HEK293 (cell line): Measurements from ENCODE around the gene PSME1.

Experiments used
- CTCF ChIA-PET: fragments of 350-600 bp; formaldehyde crosslinking; extraction: SDS; loops from one replicate; lab custom pipeline; 2021; ENCODE audit warnings: antibody characterized with exemption; lab: Yijun Ruan, JAX
- POLR2A ChIA-PET: fragments of 300-600 bp; formaldehyde crosslinking; extraction: SDS; loops from one replicate; lab custom pipeline; 2020; ENCODE audit warnings: antibody characterized with exemption, inconsistent platforms; lab: Yijun Ruan, JAX
- H3K27ac ChIP-seq: fragments of 200-500 bp; sonication (Bioruptor generic); 2 replicates; pipeline ENCODE4 v1.5.1; 2014; ENCODE audit warnings: low read depth, low read length, control low read depth, inconsistent platforms; ENCODE audit errors: extremely low read depth
- H3K36me3 ChIP-seq, 2 experiments: fragments of 200-500 bp in 1 of 2; sonication (Bioruptor generic) in 1 of 2; 1 replicate in 1 of 2; 2 replicates in 1 of 2; pipeline ENCODE4 v1.5.1; 2014 to 2017; ENCODE audit warnings: inconsistent platforms in 2 of 2, low read length in 2 of 2; ENCODE audit not compliant: control insufficient read depth in 2 of 2, insufficient read depth in 1 of 2
- H3K4me1 ChIP-seq: fragments of 200-500 bp; sonication (Bioruptor generic); 2 replicates; pipeline ENCODE4 v1.5.1; 2014; ENCODE audit warnings: mild to moderate bottlenecking, low read length, inconsistent platforms; ENCODE audit not compliant: control insufficient read depth, insufficient read depth
- H3K4me3 ChIP-seq: 2 replicates; pipeline ENCODE4 v1.5.1; 2011; ENCODE audit warnings: low read depth, mild to moderate bottlenecking, control low read depth, low read length, moderate library complexity
- H3K9me3 ChIP-seq: fragments of 200-500 bp; sonication (Bioruptor generic); 2 replicates; pipeline ENCODE4 v1.5.1; 2014; ENCODE audit warnings: low read depth, low read length, inconsistent platforms; ENCODE audit not compliant: control insufficient read depth, insufficient read depth
- AEBP2 ChIP-seq: fragments of 450-650 bp; formaldehyde crosslinking; IDR thresholded peaks from 2 replicates; pipeline ENCODE4 v1.5.1; 2016; ENCODE audit warnings: missing biosample characterization, missing genetic modification characterization, borderline replicate concordance
- GLIS1 ChIP-seq: fragments of 450-650 bp; formaldehyde crosslinking; IDR thresholded peaks from 2 replicates; pipeline ENCODE4 v1.5.1; 2016; ENCODE audit warnings: missing biosample characterization, missing genetic modification characterization
- IKZF3 ChIP-seq: fragments of 450-650 bp; IDR thresholded peaks from 2 replicates; pipeline ENCODE4 v1.5.0; 2018; ENCODE audit warnings: missing biosample characterization, mild to moderate bottlenecking, missing genetic modification characterization, moderate library complexity
- SCRT1 ChIP-seq: fragments of 450-650 bp; formaldehyde crosslinking; IDR thresholded peaks from 2 replicates; pipeline ENCODE4 v1.5.1; 2016; ENCODE audit warnings: missing biosample characterization, missing genetic modification characterization, borderline replicate concordance
- SCRT2 ChIP-seq: fragments of 450-650 bp; formaldehyde crosslinking; IDR thresholded peaks from 2 replicates; pipeline ENCODE4 v1.5.1; 2016; ENCODE audit warnings: missing biosample characterization, missing genetic modification characterization
- YY1 ChIP-seq: fragments of 450-650 bp; formaldehyde crosslinking; IDR thresholded peaks from 2 replicates; pipeline ENCODE4 v1.5.1; 2018; ENCODE audit warnings: missing biosample characterization, missing genetic modification characterization
- ZBTB17 ChIP-seq: fragments of 450-650 bp; formaldehyde crosslinking; IDR thresholded peaks from 2 replicates; pipeline ENCODE4 v1.5.1; 2016; ENCODE audit warnings: missing biosample characterization, missing genetic modification characterization
- ZBTB48 ChIP-seq: fragments of 450-650 bp; formaldehyde crosslinking; IDR thresholded peaks from 2 replicates; pipeline ENCODE4 v1.5.1; 2016; ENCODE audit warnings: missing biosample characterization, missing genetic modification characterization
- ZFHX2 ChIP-seq: fragments of 450-650 bp; formaldehyde crosslinking; conservative IDR thresholded peaks from 2 replicates; pipeline ENCODE4 v1.5.1; 2016; ENCODE audit warnings: missing biosample characterization, missing genetic modification characterization
- ZNF23 ChIP-seq: fragments of 450-650 bp; formaldehyde crosslinking; IDR thresholded peaks from 2 replicates; pipeline ENCODE4 v1.5.1; 2016; ENCODE audit warnings: missing biosample characterization, missing genetic modification characterization, borderline replicate concordance
- ZNF248 ChIP-seq: fragments of 450-650 bp; formaldehyde crosslinking; IDR thresholded peaks from 2 replicates; pipeline ENCODE4 v1.5.1; 2017; ENCODE audit warnings: missing biosample characterization, missing genetic modification characterization
- ZNF266 ChIP-seq: fragments of 450-650 bp; formaldehyde crosslinking; IDR thresholded peaks from 2 replicates; pipeline ENCODE4 v1.5.1; 2016; ENCODE audit warnings: missing biosample characterization, missing genetic modification characterization, low read depth
- ZNF311 ChIP-seq: fragments of 450-650 bp; formaldehyde crosslinking; IDR thresholded peaks from 2 replicates; pipeline ENCODE4 v1.5.1; 2017; ENCODE audit warnings: missing biosample characterization, missing genetic modification characterization, borderline replicate concordance
- ZNF335 ChIP-seq: fragments of 450-650 bp; formaldehyde crosslinking; conservative IDR thresholded peaks from 2 replicates; pipeline ENCODE4 v1.5.1; 2016; ENCODE audit warnings: missing biosample characterization, missing genetic modification characterization
- ZNF366 ChIP-seq: fragments of 450-650 bp; formaldehyde crosslinking; conservative IDR thresholded peaks from 2 replicates; pipeline ENCODE4 v1.5.1; 2016; ENCODE audit warnings: missing biosample characterization, missing genetic modification characterization
- ZNF398 ChIP-seq: fragments of 450-650 bp; formaldehyde crosslinking; IDR thresholded peaks from 2 replicates; pipeline ENCODE4 v1.5.1; 2017; ENCODE audit warnings: missing biosample characterization, missing genetic modification characterization
- ZNF488 ChIP-seq: fragments of 450-650 bp; formaldehyde crosslinking; IDR thresholded peaks from 2 replicates; pipeline ENCODE4 v1.5.1; 2016; ENCODE audit warnings: missing biosample characterization, missing genetic modification characterization
- ZNF530 ChIP-seq: fragments of 450-650 bp; formaldehyde crosslinking; IDR thresholded peaks from 2 replicates; pipeline ENCODE4 v1.5.1; 2016; ENCODE audit warnings: low read depth, missing biosample characterization, missing genetic modification characterization
- ZNF560 ChIP-seq: fragments of 450-650 bp; formaldehyde crosslinking; IDR thresholded peaks from 2 replicates; pipeline ENCODE4 v1.5.1; 2017; ENCODE audit warnings: missing biosample characterization, missing genetic modification characterization, borderline replicate concordance
- ZNF561 ChIP-seq: fragments of 450-650 bp; IDR thresholded peaks from 2 replicates; pipeline ENCODE4 v1.5.1; 2018; ENCODE audit warnings: missing biosample characterization, missing genetic modification characterization, borderline replicate concordance
- ZNF600 ChIP-seq: fragments of 450-650 bp; formaldehyde crosslinking; IDR thresholded peaks from 2 replicates; pipeline ENCODE4 v1.5.1; 2016; ENCODE audit warnings: missing biosample characterization, missing genetic modification characterization
- ZNF624 ChIP-seq: fragments of 450-650 bp; formaldehyde crosslinking; IDR thresholded peaks from 2 replicates; pipeline ENCODE4 v1.5.1; 2017; ENCODE audit warnings: missing biosample characterization, missing genetic modification characterization
- ZNF701 ChIP-seq: fragments of 450-650 bp; formaldehyde crosslinking; IDR thresholded peaks from 2 replicates; pipeline ENCODE4 v1.5.1; 2016; ENCODE audit warnings: missing biosample characterization, missing genetic modification characterization
- ZNF747 ChIP-seq: fragments of 450-650 bp; formaldehyde crosslinking; IDR thresholded peaks from 2 replicates; pipeline ENCODE4 v1.5.1; 2016; ENCODE audit warnings: missing biosample characterization, missing genetic modification characterization
- ZNF776 ChIP-seq: fragments of 450-650 bp; formaldehyde crosslinking; IDR thresholded peaks from 2 replicates; pipeline ENCODE4 v1.5.0; 2017; ENCODE audit warnings: missing biosample characterization, missing genetic modification characterization, borderline replicate concordance
- TF ChIP-seq, protein P1 (sequence below): fragments of 450-650 bp; formaldehyde crosslinking; IDR thresholded peaks from 2 replicates; pipeline ENCODE4 v1.5.1; 2016; ENCODE audit warnings: missing biosample characterization, missing genetic modification characterization

Gene PSME1

DNA sequence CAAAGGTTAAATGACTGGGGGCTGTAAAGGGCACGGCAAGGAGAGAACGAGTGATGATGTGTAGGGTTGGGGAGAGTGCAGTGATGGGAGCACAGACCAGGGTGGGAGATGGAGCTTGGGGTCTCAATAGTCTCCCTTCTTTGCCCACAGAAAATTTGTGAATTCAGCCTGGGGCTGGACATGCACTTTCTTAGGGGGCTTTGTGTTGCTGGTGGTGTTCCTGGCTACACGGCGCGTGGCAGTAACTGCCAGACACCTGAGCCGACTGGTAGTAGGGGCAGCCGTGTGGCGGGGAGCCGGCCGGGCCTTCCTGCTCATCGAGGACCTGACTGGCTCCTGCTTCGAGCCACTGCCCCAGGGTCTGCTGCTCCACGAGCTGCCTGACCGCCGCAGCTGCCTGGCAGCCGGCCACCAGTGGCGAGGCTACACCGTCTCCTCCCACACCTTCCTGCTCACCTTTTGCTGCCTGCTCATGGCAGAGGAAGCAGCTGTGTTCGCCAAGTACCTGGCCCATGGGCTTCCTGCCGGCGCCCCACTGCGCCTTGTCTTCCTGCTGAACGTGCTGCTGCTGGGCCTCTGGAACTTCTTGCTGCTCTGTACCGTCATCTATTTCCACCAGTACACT, 3.8 kb upstream of the PSME1 start (continued):
- no peak for TF ChIP-seq GLIS1 (tag by site-specific recombination)
- TF ChIP-seq ZNF747 (tag by site-specific recombination), result no peak
- TF ChIP-seq, all 188 proteins: peak for 0

GRCh38 chr14:24132976-24133375, 3.0 kb upstream of the PSME1 start:
- no peaks in the 10 kb centered on the region; the same call in 1 of the 2 replicates for H3K4me1 ChIP-seq
- TF ChIP-seq, protein P1, sequence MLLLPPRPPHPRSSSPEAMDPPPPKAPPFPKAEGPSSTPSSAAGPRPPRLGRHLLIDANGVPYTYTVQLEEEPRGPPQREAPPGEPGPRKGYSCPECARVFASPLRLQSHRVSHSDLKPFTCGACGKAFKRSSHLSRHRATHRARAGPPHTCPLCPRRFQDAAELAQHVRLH, result no peak
- peak; percentile 74 for TF ChIP-seq ZBTB17 (tag by site-specific recombination)
- peaks cover 0 to 9% of the 10 kb centered on the region in 2 experiments; a peak in 1 of 3 replicates for H3K36me3 ChIP-seq
- ChIA-PET POLR2A (interaction anchor here (0.9 to 1.2 kb wide), 3 partner anchors 14 to 39 kb away, joined by 3 to 5 read pairs (median 4); partner anchors contain the start of genes PCK2, PSME2 and RNF31), CTCF (interaction anchor here (0.7 to 1.0 kb wide), 2 partner anchors 9 to 24 kb away, joined by 3 to 5 read pairs; partner anchors contain the start of gene EMC9)
- H3K4me3 ChIP-seq, result no peak overlapping the region
- H3K27ac ChIP-seq, result no peak overlapping the region
- no peaks in the 10 kb centered on the region for H3K9me3 ChIP-seq

DNA sequence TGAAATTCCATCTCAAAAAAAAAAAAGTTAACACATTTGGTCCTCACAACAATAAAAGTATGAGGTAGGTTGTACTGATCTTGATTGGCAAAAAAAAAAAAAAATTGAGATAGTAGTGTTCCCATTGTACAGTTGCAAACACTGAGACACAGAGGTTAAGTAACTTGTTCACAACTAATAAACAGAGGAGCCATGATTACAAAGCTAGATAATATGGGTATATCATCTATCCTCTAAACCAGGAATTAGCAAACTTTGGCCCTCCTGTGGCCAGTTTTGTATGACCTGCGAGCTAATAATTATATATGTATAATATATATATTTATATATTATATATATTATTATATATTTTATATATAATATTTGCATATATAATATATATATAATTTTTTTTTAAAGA, 2.3 kb upstream of the PSME1 start:
- H3K4me3 ChIP-seq, result no peak overlapping the region
- no peak overlapping the region for H3K27ac ChIP-seq
- H3K4me1 ChIP-seq, result no peaks in the 10 kb centered on the region; the same call in 1 of the 2 replicates
- H3K36me3 ChIP-seq, result peaks cover 1 to 16% of the 10 kb centered on the region in 2 experiments
- POLR2A ChIA-PET, result interaction anchor here (0.9 to 1.2 kb wide), 3 partner anchors 13 to 40 kb away, joined by 3 to 5 read pairs (median 4); partner anchors contain the start of genes PCK2, PSME2 and RNF31
- CTCF ChIA-PET, result interaction anchor here (0.6 to 1.5 kb wide), 2 partner anchors 18 to 23 kb away, joined by 4 to 7 read pairs; no protein-coding TSS in a partner anchor
- no peaks in the 10 kb centered on the region for H3K9me3 ChIP-seq
- TF ChIP-seq ZNF398 (no peak), YY1 (tag by site-specific recombination) (no peak), ZNF266 (tag by site-specific recombination) (no peak), ZNF560 (tag by site-specific recombination) (no peak), ZFHX2 (no peak), ZNF248 (no peak), AEBP2 (tag by site-specific recombination) (no peak), ZNF561 (tag by site-specific recombination) (no peak)

DNA sequence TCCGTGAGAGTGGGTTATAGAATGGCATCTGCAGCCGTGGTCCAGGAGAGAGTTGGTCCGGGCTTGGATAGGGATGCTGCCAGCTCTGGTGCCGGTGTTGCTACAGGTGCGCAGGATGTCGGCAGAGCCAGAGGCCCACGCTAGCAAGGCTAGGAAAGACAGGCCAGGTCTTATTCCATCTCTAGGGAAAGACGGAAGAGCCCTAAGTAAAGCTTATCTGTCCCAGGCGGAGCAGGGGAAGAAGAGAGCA, 485 bp upstream of the PSME1 start:
- Histone ChIP-seq H3K9me3 (no peaks in the 10 kb centered on the region), H3K4me1 (peaks cover 4% of the 10 kb centered on the region; the same call in 1 of the 2 replicates), H3K4me3 (peak overlapping the region; percentile 92), H3K27ac (peak overlapping the region; percentile 65), H3K36me3 (peaks cover 11 to 27% of the 10 kb centered on the region in 2 experiments)
- ChIA-PET POLR2A (interaction anchor here (0.6 to 7.3 kb wide), 20 partner anchors 8 to 579 kb away, joined by 3 to 163 read pairs (median 4); partner anchors contain the start of genes CIDEB, DCAF11, IRF9 and MDP1), CTCF (interaction anchor here (0.9 to 1.0 kb wide), 2 partner anchors 21 to 26 kb away, joined by 3 to 6 read pairs; partner anchors contain the start of genes DCAF11, IRF9 and NRL)
- TF ChIP-seq ZNF366, result peak; percentile 81
- no peak for TF ChIP-seq ZNF530
- peak; percentile 79 for TF ChIP-seq ZNF335 (tag by site-specific recombination)
- no peak for TF ChIP-seq ZNF776 (tag by site-specific recombination)
- no peak for TF ChIP-seq ZNF624
- 0 out of 2 replicates have a peak, but pooled peaks have one; percentile 37 for TF ChIP-seq IKZF3 (tag by site-specific recombination)
- TF ChIP-seq SCRT1 (tag by site-specific recombination), result peak; percentile 94
- peak; percentile 87 for TF ChIP-seq ZBTB48 (tag by site-specific recombination)
- TF ChIP-seq SCRT2 (tag by site-specific recombination), result peak; percentile 97
- no peak for TF ChIP-seq ZNF701 (tag by site-specific recombination)
- TF ChIP-seq ZNF23 (tag by site-specific recombination), result no peak
- no peak for TF ChIP-seq ZNF311 (tag by site-specific recombination)
- TF ChIP-seq ZNF488, result no peak
- 0 out of 2 replicates have a peak, but pooled peaks have one; percentile 82 for TF ChIP-seq ZNF600 (tag by site-specific recombination)
